Duodenal mucosa (tissue), 2 donors: ENCODE data around the gene DMPK.
"Not testable (repeated sequence)": the region's sequence is repeated elsewhere in the genome, so short reads cannot be mapped to it uniquely, and the experiment has no call there.

ENCODE experiments used
- H3K27ac ChIP-seq: one replicate; pipeline ENCODE4 v1.7.0; 2013; ENCODE audit warnings: low read depth, low read length
- H3K27me3 ChIP-seq, 2 donors: one replicate each; pipeline ENCODE4 v1.7.0; 2013; ENCODE audit warnings: low read length in 2 of 2, control low read depth in 1 of 2; ENCODE audit not compliant: insufficient read depth in 2 of 2, control insufficient read depth in 1 of 2
- H3K36me3 ChIP-seq, 2 donors: one replicate each; pipeline ENCODE4 v1.7.0; 2013; ENCODE audit warnings: low read length in 2 of 2, control low read depth in 1 of 2; ENCODE audit not compliant: insufficient read depth in 2 of 2, control insufficient read depth in 1 of 2
- H3K4me1 ChIP-seq, 2 donors: one replicate each; pipeline ENCODE4 v1.7.0; 2013; ENCODE audit warnings: low read length in 2 of 2, control low read depth in 1 of 2; ENCODE audit not compliant: insufficient read depth in 2 of 2, control insufficient read depth in 1 of 2
- H3K4me3 ChIP-seq, 2 donors: one replicate each; pipeline ENCODE4 v1.7.0; 2013; ENCODE audit warnings: low read length in 2 of 2, low read depth in 1 of 2
- H3K9ac ChIP-seq, 2 donors: one replicate each; pipeline ENCODE4 v1.7.0; 2013; ENCODE audit warnings: low read length in 2 of 2, low read depth in 1 of 2
- H3K9me3 ChIP-seq, 2 donors: one replicate each; pipeline ENCODE4 v1.7.0; 2013; ENCODE audit warnings: low read length in 2 of 2, control low read depth in 1 of 2; ENCODE audit not compliant: control insufficient read depth in 1 of 2

Gene DMPK

DNA sequence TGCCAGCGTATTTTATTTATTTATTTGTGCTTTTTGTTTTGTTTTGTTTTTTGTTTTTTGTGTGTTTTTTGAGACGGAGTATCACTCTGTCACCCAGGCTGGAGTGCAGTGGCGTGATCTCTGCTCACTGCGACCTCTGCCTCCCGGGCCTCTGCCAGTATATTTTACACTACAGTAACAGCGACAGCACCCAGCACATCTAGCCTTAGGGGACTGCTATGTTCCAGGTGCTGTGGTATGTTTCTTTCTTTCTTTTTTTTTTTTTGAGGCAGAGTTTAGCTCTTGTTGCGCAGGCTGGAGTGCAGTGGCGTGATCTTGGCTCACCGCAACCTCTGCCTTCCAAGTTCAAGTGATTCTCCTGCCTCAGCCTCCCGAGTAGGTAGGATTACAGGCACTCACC is 30.8 kb downstream of the DMPK start:
- H3K36me3 ChIP-seq, H3K9ac ChIP-seq, H3K4me3 ChIP-seq, H3K9me3 ChIP-seq, H3K4me1 ChIP-seq, H3K27me3 ChIP-seq, H3K27ac ChIP-seq: not testable (repeated sequence)

DNA sequence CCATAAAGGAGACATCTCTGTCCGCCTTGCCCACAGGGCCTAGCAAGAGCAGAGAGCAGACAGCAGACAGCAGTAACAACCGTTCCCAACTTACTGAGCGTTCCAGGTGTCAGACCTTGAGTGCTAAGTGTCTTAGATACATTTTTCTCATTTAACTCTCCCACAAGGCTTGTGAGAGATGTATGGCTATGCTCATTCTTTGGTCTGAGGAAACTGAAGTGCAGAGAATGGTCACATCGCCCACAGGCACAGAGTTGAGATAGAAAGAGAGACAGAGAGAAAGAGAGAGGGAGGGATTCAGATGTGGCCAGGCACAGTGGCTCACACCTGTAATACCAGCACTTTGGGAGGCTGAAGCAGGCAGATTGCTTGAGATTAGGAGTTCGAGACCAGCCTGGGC is 34.8 kb downstream of the DMPK start:
- H3K36me3 ChIP-seq, result no peaks in the 10 kb centered on the region

DNA sequence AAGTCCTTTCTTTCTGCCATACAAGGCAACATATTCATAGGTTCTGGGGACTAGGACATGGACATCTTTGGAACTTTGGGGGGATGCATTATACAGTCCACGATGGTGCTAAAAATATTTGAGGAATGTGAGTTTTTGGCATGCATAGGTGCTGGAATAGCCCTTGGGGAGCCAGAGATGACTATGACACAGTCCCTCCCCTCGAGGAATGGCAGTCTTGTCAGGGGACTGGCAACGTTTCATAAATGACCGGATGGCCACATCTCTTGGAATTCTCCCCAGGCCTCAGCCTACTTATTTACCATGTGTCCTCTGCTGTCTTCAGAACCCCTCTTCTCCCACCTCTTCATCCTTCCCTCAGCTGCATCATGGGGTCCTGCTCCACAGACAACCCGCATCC is 35.4 kb downstream of the DMPK start:
- Histone ChIP-seq H3K27me3 (no peaks in the 10 kb centered on the region), H3K9me3 (no peaks in the 10 kb centered on the region), H3K27ac (no peak overlapping the region), H3K4me3 (no peak overlapping the region), H3K9ac (no peak overlapping the region), H3K36me3 (no peaks in the 10 kb centered on the region), H3K4me1 (no peaks in the 10 kb centered on the region)

More for the DNA sequence above, 34.8 kb downstream of the DMPK start:
- Histone ChIP-seq H3K9ac (no peak overlapping the region), H3K9me3 (no peaks in the 10 kb centered on the region), H3K27me3 (no peaks in the 10 kb centered on the region), H3K4me1 (no peaks in the 10 kb centered on the region), H3K4me3 (no peak overlapping the region), H3K27ac (no peak overlapping the region)

DNA sequence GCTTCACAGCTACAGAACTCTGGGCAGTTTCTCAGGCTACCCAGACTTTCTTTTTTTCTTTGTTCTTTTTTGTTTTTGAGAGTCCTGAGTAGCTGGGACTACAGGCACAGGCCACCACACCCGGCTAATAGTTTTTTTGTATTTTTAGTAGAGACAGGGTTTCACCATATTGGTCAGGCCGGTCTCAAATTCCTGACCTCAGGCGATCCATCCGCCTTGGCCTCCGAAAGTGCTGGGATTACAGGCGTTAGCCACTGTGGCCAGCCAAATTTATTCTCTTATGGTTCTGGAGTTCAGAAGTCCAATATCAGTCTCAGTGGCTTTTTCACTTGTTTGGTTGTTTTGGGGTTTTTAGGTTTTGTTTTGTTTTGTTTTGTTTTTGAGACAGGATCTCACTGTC is 36.7 kb downstream of the DMPK start:
- Histone ChIP-seq H3K9me3 (no peaks in the 10 kb centered on the region), H3K36me3 (no peaks in the 10 kb centered on the region), H3K4me1 (no peaks in the 10 kb centered on the region), H3K27ac (no peak overlapping the region), H3K4me3 (no peak overlapping the region), H3K27me3 (no peaks in the 10 kb centered on the region), H3K9ac (no peak overlapping the region)

DNA sequence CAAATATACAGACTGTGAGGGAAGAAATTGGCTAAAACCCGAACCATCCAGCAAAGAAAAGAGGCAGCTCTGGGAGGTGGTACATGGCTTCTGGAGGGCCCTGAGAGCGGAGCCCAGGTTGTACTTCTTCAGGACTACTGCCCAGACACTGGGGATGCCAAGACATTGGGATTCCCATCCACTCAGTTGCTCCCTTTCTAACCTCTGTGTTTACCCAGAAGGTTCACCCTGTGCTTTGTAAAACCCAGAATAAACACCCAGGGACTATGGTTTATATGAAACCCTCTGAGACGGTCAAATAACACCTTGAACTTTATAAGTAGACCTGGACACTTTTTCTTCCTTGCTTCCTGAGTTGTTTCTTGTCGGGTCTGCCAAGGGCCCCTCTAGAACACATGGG is 39.3 kb downstream of the DMPK start:
- H3K9me3 ChIP-seq, result no peaks in the 10 kb centered on the region
- no peaks in the 10 kb centered on the region for H3K27me3 ChIP-seq
- H3K9ac ChIP-seq, result no peak overlapping the region
- no peak overlapping the region for H3K4me3 ChIP-seq
- no peaks in the 10 kb centered on the region for H3K4me1 ChIP-seq
- no peaks in the 10 kb centered on the region for H3K36me3 ChIP-seq
- no peak overlapping the region for H3K27ac ChIP-seq

DNA sequence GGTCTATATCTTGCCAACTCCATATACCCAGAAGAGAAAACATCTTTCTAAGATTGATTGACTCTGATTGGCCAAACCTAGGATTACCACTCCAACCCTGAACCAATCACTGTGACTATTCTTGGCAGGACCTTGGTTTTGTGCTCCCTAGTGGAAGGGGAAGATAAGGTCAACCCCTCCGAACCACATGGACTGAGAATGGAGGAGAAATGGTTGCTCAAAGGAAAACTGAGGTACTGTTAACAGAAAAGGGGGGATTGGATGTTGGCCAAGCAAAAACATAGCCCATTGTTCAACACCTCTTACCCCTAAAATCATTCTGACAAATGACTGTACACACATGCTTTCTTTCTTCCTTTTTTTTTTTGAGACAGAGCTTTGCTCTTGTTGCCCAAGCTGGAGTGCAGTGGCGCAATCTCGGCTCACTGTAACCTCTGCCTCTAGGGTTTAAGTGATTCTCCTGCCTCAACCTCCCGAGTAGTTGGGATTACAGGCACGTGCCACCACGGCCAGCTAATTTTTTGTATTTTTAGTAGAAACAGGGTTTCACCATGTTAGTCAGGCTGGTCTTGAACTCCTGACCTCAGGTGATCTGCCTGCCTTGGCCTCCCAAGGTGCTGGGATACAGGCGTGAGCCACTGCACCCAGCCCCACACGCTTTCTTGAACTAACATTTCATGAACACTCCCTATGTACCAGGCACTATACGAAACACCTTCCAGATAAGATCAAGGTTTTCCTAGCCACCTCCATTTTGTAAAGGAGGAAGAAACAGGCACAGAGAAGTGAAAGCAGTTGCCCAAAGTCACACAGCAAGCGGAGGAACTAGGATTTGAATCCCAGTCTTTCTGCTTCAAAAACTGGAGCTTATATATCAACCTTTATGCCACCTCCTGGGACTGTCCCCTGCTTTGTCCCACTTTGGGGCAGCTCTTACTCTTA is 42.5 kb downstream of the DMPK start:
- Histone ChIP-seq H3K27ac (no peak overlapping the region), H3K36me3 (no peaks in the 10 kb centered on the region), H3K27me3 (no peaks in the 10 kb centered on the region), H3K4me3 (no peak overlapping the region), H3K4me1 (no peaks in the 10 kb centered on the region), H3K9ac (no peak overlapping the region), H3K9me3 (no peaks in the 10 kb centered on the region)

DNA sequence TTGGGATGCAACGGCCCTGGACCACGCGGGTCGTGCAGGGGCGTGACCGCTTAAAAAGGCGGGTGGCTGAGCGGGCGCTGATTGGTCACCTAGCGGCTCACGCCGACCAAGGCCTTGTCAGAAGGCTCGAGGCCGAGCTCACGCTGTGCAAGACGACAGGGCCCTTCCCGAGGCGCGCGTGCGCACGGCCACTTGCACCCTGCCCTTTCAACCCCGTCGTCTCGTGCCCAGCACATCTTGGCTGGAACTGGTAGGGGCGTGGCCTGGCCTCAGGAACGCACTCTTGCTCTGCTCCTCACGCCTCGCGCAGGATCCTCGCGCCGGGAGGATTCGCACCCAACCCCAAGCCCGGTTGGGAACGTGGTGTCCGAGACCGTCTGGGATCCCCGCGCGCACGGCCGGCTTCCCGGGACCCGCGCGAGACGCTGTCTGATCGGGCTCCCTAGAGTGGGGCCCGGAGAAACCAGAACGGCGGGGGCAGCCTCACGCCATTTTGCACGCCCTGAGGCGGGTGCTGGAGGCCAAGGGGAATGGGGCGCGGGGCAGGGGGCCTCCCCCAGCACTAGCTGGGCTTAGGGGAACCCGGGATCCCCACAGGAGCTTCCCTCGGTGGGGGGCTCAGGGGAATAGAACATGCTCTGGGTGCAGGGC is 49.0 kb downstream of the DMPK start, which contains the start of gene MEIOSIN:
Gene MEIOSIN (plus strand): TSS at position 280 of the 651 bp plus-strand sequence. CDS start 1,938 bp downstream, outside the sequence.
- Histone ChIP-seq H3K9ac (no peak within 1 kb of the TSS), H3K36me3 (no peaks in the 10 kb centered on the region), H3K27ac (no peak within 1 kb of the TSS), H3K4me3 (no peak within 1 kb of the TSS), H3K4me1 (peaks cover 4 to 9% of the 10 kb centered on the region in 2 donors), H3K27me3 (no peaks in the 10 kb centered on the region), H3K9me3 (no peaks in the 10 kb centered on the region)

DNA sequence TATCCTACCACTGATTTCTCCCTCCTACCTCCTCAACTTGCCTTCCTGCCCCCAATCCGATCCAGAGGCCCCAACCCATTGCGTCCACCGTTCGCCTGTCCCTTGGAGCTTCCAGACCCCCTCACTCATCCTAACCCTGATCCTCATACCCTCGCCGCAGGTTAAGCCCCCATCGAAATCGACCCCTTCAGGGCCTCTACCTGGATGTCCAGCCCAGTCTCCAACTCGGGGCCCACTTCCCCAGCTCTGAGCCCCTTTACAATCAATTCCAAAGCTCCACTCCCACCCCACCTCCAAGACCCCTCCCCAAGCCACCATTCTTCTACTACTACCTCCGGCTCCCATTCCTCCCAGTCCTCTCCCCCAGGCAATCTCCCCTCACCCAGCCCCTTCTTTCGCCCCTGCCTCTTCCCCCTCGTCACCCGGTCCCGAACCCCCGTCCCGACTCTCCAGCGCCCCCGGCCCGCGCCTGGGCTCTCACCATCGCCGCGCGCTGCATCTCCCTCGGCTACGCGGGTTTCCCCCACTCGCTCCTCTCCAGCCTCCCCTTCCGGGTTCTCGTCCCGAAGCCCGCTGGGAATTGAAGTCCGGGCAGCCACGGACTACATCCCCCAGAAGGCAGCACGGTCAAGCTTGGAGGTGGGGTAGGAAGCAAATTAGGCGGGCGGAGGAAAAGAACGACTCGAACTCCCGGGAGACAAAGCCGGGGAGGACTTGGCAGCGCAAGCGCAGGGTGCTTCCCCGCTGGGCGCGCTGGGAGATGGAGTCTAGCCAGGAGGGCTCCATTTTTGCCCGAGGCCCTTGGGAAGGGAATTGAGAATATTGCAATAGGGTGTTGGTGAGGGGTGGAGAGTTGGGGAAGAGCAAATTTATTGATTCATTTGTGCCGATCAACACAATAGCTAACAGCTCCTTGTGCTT is 51.7 kb downstream of the DMPK start, which contains the start of gene FBXO46:
Gene FBXO46 (minus strand): TSS at position 529 of the 921 bp plus-strand sequence. CDS start 17,401 bp downstream, outside the sequence.
- peak within 1 kb of the TSS; percentile 53 for H3K27ac ChIP-seq
- H3K9me3 ChIP-seq, result no peaks in the 10 kb centered on the region
- peaks cover 4 to 9% of the 10 kb centered on the region in 2 donors for H3K4me1 ChIP-seq
- H3K36me3 ChIP-seq, result no peaks in the 10 kb centered on the region
- H3K4me3 ChIP-seq, result peak within 1 kb of the TSS; percentile 90 to 95
- no peaks in the 10 kb centered on the region for H3K27me3 ChIP-seq
- peak within 1 kb of the TSS; percentile 61 to 98 for H3K9ac ChIP-seq

DNA sequence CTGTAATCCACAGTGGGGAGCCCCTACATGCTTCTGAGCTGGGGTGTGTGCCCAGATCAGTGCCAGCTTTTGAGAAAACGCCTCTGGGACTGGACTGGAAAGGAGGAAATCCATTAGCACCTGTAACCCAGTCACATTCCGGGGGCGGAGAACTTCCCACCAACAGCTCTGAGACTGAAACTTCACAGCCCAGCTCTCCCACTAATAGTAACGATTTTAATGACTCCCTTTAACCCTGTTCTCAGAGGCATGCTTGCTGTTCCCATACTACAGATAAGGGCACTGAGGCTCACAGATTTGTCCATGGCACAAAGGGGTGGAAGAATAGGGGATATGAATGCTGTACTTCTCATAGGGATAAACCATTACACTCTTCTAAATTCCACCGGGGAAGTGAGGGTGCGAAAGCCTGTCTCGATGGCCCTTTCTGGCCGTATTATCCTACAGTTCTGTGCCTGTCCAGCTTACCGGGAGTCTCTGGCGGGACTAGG is 52.4 kb downstream of the DMPK start:
- H3K4me1 ChIP-seq, result peaks cover 4 to 9% of the 10 kb centered on the region in 2 donors
- no peaks in the 10 kb centered on the region for H3K27me3 ChIP-seq
- no peaks in the 10 kb centered on the region for H3K36me3 ChIP-seq
- H3K4me3 ChIP-seq, result peak overlapping the region; percentile 90 to 95
- no peaks in the 10 kb centered on the region for H3K9me3 ChIP-seq
- H3K27ac ChIP-seq, result no peak overlapping the region
- H3K9ac ChIP-seq, result peak overlapping the region; percentile 61 to 98
